Transverse colon (tissue), 4 donors: ENCODE data around the gene LMAN1. TPM values are rescaled to one million over a fixed set of nuclear protein-coding genes. Genes with fewer than 3 reads are reported as not detected.
A peak's percentile ranks its signal among the peaks of the same experiment; 100 is the strongest.

Source experiments
- DNase-seq: peaks from one replicate; pipeline ENCODE4 v3.0.0-alpha.2; 2019
- H3K27ac ChIP-seq, 4 donors: fragments of 200-600 bp; sonication (generic); 2 replicates each; pipeline ENCODE4 v1.5.1; 2016 to 2018; ENCODE audit warnings: inconsistent platforms in 4 of 4
- H3K27me3 ChIP-seq: fragments of 200-600 bp; sonication (generic); 2 replicates; pipeline ENCODE4 v1.5.1; 2017; ENCODE audit warnings: inconsistent platforms
- H3K36me3 ChIP-seq, 4 donors: fragments of 200-600 bp; sonication (generic); 2 replicates each; pipeline ENCODE4 v1.5.1; 2017 to 2019; ENCODE audit warnings: inconsistent platforms in 4 of 4
- H3K4me1 ChIP-seq, 4 donors: fragments of 200-600 bp; sonication (generic); 2 replicates each; pipeline ENCODE4 v1.5.1; 2017 to 2020; ENCODE audit warnings: inconsistent platforms in 4 of 4
- H3K4me3 ChIP-seq, 4 donors: fragments of 200-600 bp; sonication (generic); 1 replicate in 1 of 4; 2 replicates in 3 of 4; pipeline versions ENCODE4 v1.5.1 to v1.6.1; 2017 to 2019; ENCODE audit warnings: inconsistent platforms in 4 of 4
- H3K9me3 ChIP-seq, 2 donors: fragments of 200-600 bp; sonication (generic); 2 replicates each; pipeline ENCODE4 v1.5.1; 2017 to 2019; ENCODE audit warnings: inconsistent platforms in 2 of 2
- EP300 ChIP-seq: sonication (generic); formaldehyde crosslinking; IDR thresholded peaks from one replicate; pipeline ENCODE4 v1.6.1; 2017; ENCODE audit warnings: antibody characterized with exemption, low read depth
- POLR2A ChIP-seq: fragments of 450-650 bp; IDR thresholded peaks from one replicate; pipeline ENCODE4 v1.6.1; 2016; ENCODE audit warnings: antibody characterized with exemption, mild to moderate bottlenecking, moderate library complexity
- POLR2AphosphoS5 ChIP-seq, 3 donors: sonication (generic); formaldehyde crosslinking; IDR thresholded peaks; one replicate each; pipeline ENCODE4 v1.6.1; 2016; ENCODE audit warnings: antibody characterized with exemption in 3 of 3
- WGBS, 2 donors: methylation state at CpG; one replicate each; pipeline ENCODE4 v1.1.5; 2018; ENCODE audit warnings: low coverage in 1 of 2; 5-methylcytosine and 5-hydroxymethylcytosine counted together
- in situ Hi-C, 4 donors: fragments of 200-750 bp; cut with MboI; loops; one replicate each; pipeline versions ENCODE4 v1.15.0 to v1.15.1; 2017; ENCODE audit warnings: low sequenced_read_pairs in 3 of 4, low pct_ligation_motif_present in 1 of 4, low pct_unique_long_range_greater_than_20kb in 1 of 4
- intact Hi-C: fragments of 100-400 bp; cut with DNase I; formaldehyde crosslinking; loops from one replicate; pipeline ENCODE4 v1.15.1; 2023; ENCODE audit warnings: low total_unique reads
- total RNA-seq, 4 donors: library from RNA; depleted of rRNA; stranded (reverse); fragments of >200 nt; gene quantifications; one replicate each; pipeline ENCODE4 v1.1.0, GENCODE V29; 2016
- TF ChIP-seq, protein P1 (sequence below), 5 experiments: fragments of 200-600 bp in 3 of 5; fragments of 450-650 bp in 2 of 5; sonication (generic) in 3 of 5; IDR thresholded peaks; 1 replicate in 2 of 5; 2 replicates in 3 of 5; pipeline ENCODE4 v1.5.1; 2016 to 2017; ENCODE audit warnings: antibody characterized with exemption in 5 of 5, inconsistent platforms in 3 of 5, mild to moderate bottlenecking in 2 of 5, moderate library complexity in 1 of 5

LMAN1 gene, protein sequence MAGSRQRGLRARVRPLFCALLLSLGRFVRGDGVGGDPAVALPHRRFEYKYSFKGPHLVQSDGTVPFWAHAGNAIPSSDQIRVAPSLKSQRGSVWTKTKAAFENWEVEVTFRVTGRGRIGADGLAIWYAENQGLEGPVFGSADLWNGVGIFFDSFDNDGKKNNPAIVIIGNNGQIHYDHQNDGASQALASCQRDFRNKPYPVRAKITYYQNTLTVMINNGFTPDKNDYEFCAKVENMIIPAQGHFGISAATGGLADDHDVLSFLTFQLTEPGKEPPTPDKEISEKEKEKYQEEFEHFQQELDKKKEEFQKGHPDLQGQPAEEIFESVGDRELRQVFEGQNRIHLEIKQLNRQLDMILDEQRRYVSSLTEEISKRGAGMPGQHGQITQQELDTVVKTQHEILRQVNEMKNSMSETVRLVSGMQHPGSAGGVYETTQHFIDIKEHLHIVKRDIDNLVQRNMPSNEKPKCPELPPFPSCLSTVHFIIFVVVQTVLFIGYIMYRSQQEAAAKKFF
- 10 to 100 TPM; 27.1 to 80.8 (median 49.0) TPM for total RNA-seq

DNA sequence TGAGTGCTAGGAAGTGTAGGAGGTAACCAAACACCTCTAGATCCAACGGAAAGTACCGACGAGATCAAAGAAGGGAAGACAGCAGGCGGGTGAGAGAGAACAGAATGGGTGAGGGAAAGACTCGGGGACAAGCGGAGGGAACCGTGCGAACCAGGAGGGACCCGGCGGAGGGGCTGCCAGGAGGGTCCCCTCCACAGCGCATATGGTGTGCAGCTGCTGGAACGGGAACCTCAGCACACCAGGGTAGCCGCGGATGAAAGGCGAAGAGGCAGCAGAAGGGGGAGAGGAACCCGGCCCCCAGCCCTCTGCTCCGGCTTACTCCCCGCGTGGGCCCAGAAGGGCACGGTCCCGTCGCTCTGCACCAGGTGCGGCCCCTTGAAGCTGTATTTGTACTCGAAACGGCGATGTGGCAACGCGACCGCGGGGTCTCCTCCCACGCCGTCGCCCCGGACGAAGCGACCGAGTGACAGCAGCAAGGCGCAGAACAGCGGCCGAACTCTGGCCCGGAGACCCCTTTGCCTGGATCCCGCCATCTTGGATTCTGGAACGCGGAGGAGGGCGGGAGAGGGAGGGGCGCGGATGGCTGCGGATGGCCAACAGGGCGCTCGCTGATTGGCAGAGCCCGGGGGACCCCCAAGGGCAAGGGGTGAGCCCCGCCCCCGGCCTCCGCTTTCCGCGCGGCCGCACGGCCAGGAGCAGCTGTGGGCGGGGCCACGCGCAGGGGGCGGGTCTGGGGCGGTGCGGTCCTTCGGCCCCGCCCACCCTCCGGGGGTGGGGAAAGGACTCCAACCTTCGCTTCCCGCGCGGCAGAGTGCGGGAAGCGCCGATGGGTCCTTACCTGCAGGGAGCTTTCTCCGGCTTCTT lies at the start of gene LMAN1:
Gene LMAN1, minus strand, starts transcription at position 554 of the 864 bp plus-strand sequence. Its CDS starts 21 bp downstream, at position 533.
- Histone ChIP-seq H3K4me1 (peaks cover 0 to 31% (median 8%) of the 10 kb centered on the region in 4 donors), H3K36me3 (peaks cover 0 to 16% (median 2%) of the 10 kb centered on the region in 4 donors), H3K27ac (peak within 1 kb of the TSS; percentile 79 to 91 (median 82)), H3K9me3 (no peaks in the 10 kb centered on the region), H3K4me3 (peak within 1 kb of the TSS; percentile 74 to 97 (median 76)), H3K27me3 (no peaks in the 10 kb centered on the region)
- in situ Hi-C loops = no loop called here
- DNase-seq = peak; percentile 96
- intact Hi-C loops = no loop called here
- TF ChIP-seq, protein P1, sequence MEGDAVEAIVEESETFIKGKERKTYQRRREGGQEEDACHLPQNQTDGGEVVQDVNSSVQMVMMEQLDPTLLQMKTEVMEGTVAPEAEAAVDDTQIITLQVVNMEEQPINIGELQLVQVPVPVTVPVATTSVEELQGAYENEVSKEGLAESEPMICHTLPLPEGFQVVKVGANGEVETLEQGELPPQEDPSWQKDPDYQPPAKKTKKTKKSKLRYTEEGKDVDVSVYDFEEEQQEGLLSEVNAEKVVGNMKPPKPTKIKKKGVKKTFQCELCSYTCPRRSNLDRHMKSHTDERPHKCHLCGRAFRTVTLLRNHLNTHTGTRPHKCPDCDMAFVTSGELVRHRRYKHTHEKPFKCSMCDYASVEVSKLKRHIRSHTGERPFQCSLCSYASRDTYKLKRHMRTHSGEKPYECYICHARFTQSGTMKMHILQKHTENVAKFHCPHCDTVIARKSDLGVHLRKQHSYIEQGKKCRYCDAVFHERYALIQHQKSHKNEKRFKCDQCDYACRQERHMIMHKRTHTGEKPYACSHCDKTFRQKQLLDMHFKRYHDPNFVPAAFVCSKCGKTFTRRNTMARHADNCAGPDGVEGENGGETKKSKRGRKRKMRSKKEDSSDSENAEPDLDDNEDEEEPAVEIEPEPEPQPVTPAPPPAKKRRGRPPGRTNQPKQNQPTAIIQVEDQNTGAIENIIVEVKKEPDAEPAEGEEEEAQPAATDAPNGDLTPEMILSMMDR (IDR thresholded peaks at IDR 0.05) = no peak
- no peak for TF ChIP-seq EP300
- TF ChIP-seq POLR2A = no peak
- peak; percentile 7 to 48 (median 27) for TF ChIP-seq POLR2AphosphoS5 (IDR thresholded peaks at IDR 0.05)
- 0% methylated on average over 3 to 74 of the region's 76 CpGs for WGBS, 2 donors

DNA sequence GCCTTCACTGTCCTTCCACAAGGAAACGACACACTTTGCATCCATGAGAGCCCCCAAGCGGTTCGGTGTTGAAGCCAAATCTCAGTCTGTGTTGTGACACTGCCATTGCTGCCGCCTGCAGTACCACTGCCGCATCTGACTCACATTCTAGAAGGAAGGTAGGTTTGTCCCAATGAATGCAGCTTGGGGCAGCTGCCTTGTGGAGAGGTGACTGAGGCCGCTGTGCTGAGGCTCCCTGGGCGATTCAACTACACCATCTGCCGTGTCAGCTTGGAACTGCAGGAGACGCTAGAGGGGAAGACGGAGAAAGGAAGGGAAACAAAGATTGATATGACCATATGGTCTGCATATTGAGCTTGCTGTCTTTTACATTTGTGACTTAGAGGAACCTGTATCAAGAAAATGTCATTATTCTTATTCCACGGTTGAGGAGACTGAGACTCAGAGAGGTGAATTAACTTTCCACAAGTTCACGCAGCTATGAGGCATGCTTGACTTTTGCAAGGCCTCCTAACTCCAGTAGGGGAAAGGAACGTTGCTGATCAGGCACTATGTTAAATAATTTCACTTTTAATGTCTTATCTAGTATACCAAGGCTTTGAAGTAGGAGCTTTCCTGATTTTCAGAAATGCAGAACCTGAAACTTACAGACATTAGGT lies 43.5 kb upstream of the LMAN1 start:
- TF ChIP-seq, protein P1 (IDR thresholded peaks at IDR 0.05) = peak; percentile 82 to 89 (median 82)
- TF ChIP-seq POLR2AphosphoS5 (IDR thresholded peaks at IDR 0.05) = no peak
- TF ChIP-seq EP300 = no peak
- no peak for TF ChIP-seq POLR2A
- Histone ChIP-seq H3K4me1 (no peaks in the 10 kb centered on the region), H3K9me3 (no peaks in the 10 kb centered on the region), H3K4me3 (no peak overlapping the region), H3K36me3 (no peaks in the 10 kb centered on the region), H3K27ac (no peak overlapping the region), H3K27me3 (no peaks in the 10 kb centered on the region)
- 15 to 18% methylated on average over 8 to 13 of the region's 13 CpGs for whole genome bisulfite sequencing, 2 donors
- peak; percentile 74 for DNase-seq
- in situ Hi-C loops = no loop called here
- intact Hi-C loops = no loop called here

DNA sequence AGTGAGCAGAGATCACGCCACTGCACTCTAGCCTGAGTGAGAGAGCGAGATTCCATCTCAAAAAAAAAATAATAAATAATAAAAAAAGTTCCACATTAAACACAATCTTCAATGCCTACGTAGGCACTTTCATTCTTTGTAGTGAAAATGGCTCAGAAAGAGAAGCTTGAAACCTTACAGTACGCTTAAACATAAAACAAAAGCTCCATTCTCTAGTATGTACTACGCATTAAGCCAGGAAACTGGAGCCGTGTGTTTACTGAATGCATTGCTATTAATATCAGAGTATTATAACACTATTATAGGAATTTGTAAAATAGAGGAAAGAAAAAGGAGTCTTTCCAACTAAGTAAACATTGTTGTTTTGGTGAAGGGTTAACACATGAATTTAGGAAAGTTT lies 41.3 kb upstream of the LMAN1 start:
- 78 to 87% methylated on average over 5 to 6 of the region's 6 CpGs for WGBS, 2 donors
- Histone ChIP-seq H3K4me3 (no peak overlapping the region), H3K36me3 (no peaks in the 10 kb centered on the region), H3K4me1 (no peaks in the 10 kb centered on the region), H3K27ac (no peak overlapping the region), H3K9me3 (no peaks in the 10 kb centered on the region), H3K27me3 (no peaks in the 10 kb centered on the region)
- in situ Hi-C loops (no loop called here), intact Hi-C loops (no loop called here)
- TF ChIP-seq POLR2AphosphoS5 (IDR thresholded peaks at IDR 0.05) (no peak), EP300 (no peak), POLR2A (no peak)
- TF ChIP-seq, protein P1 (IDR thresholded peaks at IDR 0.05) = no peak
- no peak for DNase-seq
